Endothelial cell of umbilical vein (primary cell): Measurements from ENCODE around the gene MUC2. TPM values are rescaled to one million over a fixed set of nuclear protein-coding genes. Genes with fewer than 3 reads are reported as not detected.

ENCODE experiments used
- BruUV-seq: library from RNA; stranded (reverse); fragments of 400-500 nt; replicated peaks from 2 replicates; lab custom pipeline; 2021; lab: Mats Ljungman, UMichigan
- CTCF ChIA-PET: fragments of 300-600, 350-600 bp; sonication (Branson Sonifier 250); formaldehyde crosslinking; loops from one replicate; lab custom pipeline; 2021; ENCODE audit warnings: antibody characterized with exemption, inconsistent platforms; lab: Charles Lee
- POLR2A ChIA-PET: fragments of 300-600, 350-600 bp; sonication (Branson Sonifier 250); formaldehyde crosslinking; loops from one replicate; lab custom pipeline; 2021; ENCODE audit warnings: antibody characterized with exemption, inconsistent platforms; lab: Charles Lee
- DNase-seq: peaks from one replicate; pipeline ENCODE4 v3.0.0-alpha.2; 2011; ENCODE audit warnings: low read depth, low spot score
- FAIRE-seq: peaks from 2 replicates; lab custom pipeline; 2011; peaks lifted over from hg19 to GRCh38; lab: Jason Lieb, UNC
- H2AFZ ChIP-seq: 2 replicates; pipeline ENCODE4 v1.6.0; 2012; ENCODE audit warnings: low read depth, low read length, control low read depth, inconsistent platforms
- H3K27ac ChIP-seq: 2 replicates; pipeline ENCODE4 v1.5.1; 2011; ENCODE audit warnings: low read depth, mild to moderate bottlenecking, control low read depth, low read length, moderate library complexity; ENCODE audit not compliant: insufficient read depth
- H3K27me3 ChIP-seq, 2 experiments: 2 replicates each; pipeline versions ENCODE4 v1.6.0 to v1.6.1; 2011; ENCODE audit warnings: low read length in 2 of 2, mixed read lengths in 1 of 2; ENCODE audit not compliant: control insufficient read depth in 2 of 2, insufficient read depth in 2 of 2
- H3K36me3 ChIP-seq, 2 experiments: 2 replicates in 1 of 2; 3 replicates in 1 of 2; pipeline ENCODE4 v1.5.1; 2011; ENCODE audit warnings: low read length in 2 of 2, mild to moderate bottlenecking in 1 of 2, moderate library complexity in 1 of 2; ENCODE audit not compliant: control insufficient read depth in 2 of 2, insufficient read depth in 2 of 2; ENCODE audit errors: extremely low read depth in 1 of 2
- H3K4me1 ChIP-seq: 3 replicates; pipeline ENCODE4 v1.5.1; 2011; ENCODE audit warnings: mild to moderate bottlenecking, low read length; ENCODE audit not compliant: control insufficient read depth, insufficient read depth; ENCODE audit errors: extremely low read depth
- H3K4me2 ChIP-seq: 2 replicates; pipeline ENCODE4 v1.6.1; 2011; ENCODE audit warnings: low read length, control low read depth, mixed read lengths; ENCODE audit not compliant: insufficient read depth
- H3K4me3 ChIP-seq, 3 experiments: fragments of 200-600 bp in 1 of 3; sonication (generic), shearing (Covaris generic) in 1 of 3; replicated peaks in 1 of 3; 2 replicates each; pipeline ENCODE4 v1.5.1; 2011 to 2016; ENCODE audit warnings: control low read depth in 3 of 3, low read length in 3 of 3, mild to moderate bottlenecking in 2 of 3, inconsistent platforms in 1 of 3, low read depth in 1 of 3, moderate library complexity in 1 of 3; ENCODE audit not compliant: insufficient read depth in 1 of 3
- H3K79me2 ChIP-seq: 2 replicates; pipeline ENCODE4 v1.6.0; 2012; ENCODE audit warnings: low read length, inconsistent platforms; ENCODE audit not compliant: control insufficient read depth, insufficient read depth
- H3K9ac ChIP-seq: replicated peaks from 2 replicates; pipeline ENCODE3; 2011; ENCODE audit warnings: low read length, control low read depth; ENCODE audit not compliant: insufficient read depth; ENCODE audit errors: extremely low read depth
- H3K9me1 ChIP-seq: replicated peaks from 3 replicates; pipeline ENCODE4 v1.6.0; 2011; ENCODE audit warnings: mild to moderate bottlenecking, low read length; ENCODE audit not compliant: control insufficient read depth, insufficient read depth; ENCODE audit errors: extremely low read depth
- H3K9me3 ChIP-seq: replicated peaks from 2 replicates; pipeline ENCODE4 v1.5.1; 2012; ENCODE audit warnings: low read length, inconsistent platforms; ENCODE audit not compliant: control insufficient read depth, insufficient read depth
- H4K20me1 ChIP-seq: replicated peaks from 2 replicates; pipeline ENCODE3; 2011; ENCODE audit warnings: mild to moderate bottlenecking, low read length; ENCODE audit not compliant: control insufficient read depth, insufficient read depth; ENCODE audit errors: extremely low read depth
- EZH2 ChIP-seq: IDR thresholded peaks from 2 replicates; pipeline ENCODE4 v1.6.1; 2012; ENCODE audit warnings: borderline replicate concordance, low read depth, mild to moderate bottlenecking, moderate library complexity, low read length, inconsistent platforms; ENCODE audit not compliant: severe bottlenecking
- FOS ChIP-seq: IDR thresholded peaks from 2 replicates; pipeline ENCODE4 v1.6.1; 2011; ENCODE audit warnings: mild to moderate bottlenecking, low read length, moderate library complexity, borderline replicate concordance; ENCODE audit not compliant: insufficient read depth
- GATA2 ChIP-seq: IDR thresholded peaks from 2 replicates; pipeline ENCODE4 v1.7.0; 2011; ENCODE audit warnings: low read depth, mild to moderate bottlenecking, moderate library complexity, mixed read lengths, low read length; ENCODE audit not compliant: insufficient read length, insufficient read depth
- JUN ChIP-seq: IDR thresholded peaks from 2 replicates; pipeline ENCODE4 v1.6.1; 2011; ENCODE audit warnings: borderline replicate concordance, low read depth; ENCODE audit not compliant: insufficient read length, insufficient read depth
- MYC ChIP-seq: IDR thresholded peaks from one replicate; pipeline ENCODE4 v1.6.1; 2011; ENCODE audit warnings: mild to moderate bottlenecking, low read depth, low read length
- POLR2A ChIP-seq: IDR thresholded peaks from 2 replicates; pipeline ENCODE4 v1.6.1; 2012; ENCODE audit warnings: low read depth, mild to moderate bottlenecking, control low read depth, low read length
- POLR2AphosphoS5 ChIP-seq: IDR thresholded peaks from 2 replicates; pipeline ENCODE4 v1.6.1; 2012; ENCODE audit warnings: low read depth, mild to moderate bottlenecking, control low read depth, low read length, moderate library complexity; ENCODE audit not compliant: insufficient read depth
- dilution Hi-C: fragments of 300-500 bp; cut with MboI; formaldehyde crosslinking; loops from one replicate; pipeline ENCODE4 v1.15.0; 2019; ENCODE audit warnings: low sequenced_read_pairs; ENCODE audit not compliant: extremely low pct_ligation_motif_present
- intact Hi-C: fragments of 100-400 bp; cut with micrococcal nuclease; formaldehyde crosslinking; loops from one replicate; pipeline ENCODE4 v1.10.0; 2022
- polyA plus RNA-seq, 4 experiments: library from polyadenylated mRNA; depleted of rRNA in 3 of 4; stranded (reverse) in 3 of 4; unstranded in 1 of 4; fragments of >200 nt; gene quantifications; 2 replicates each; pipeline versions ENCODE4 v1.2.1 to v1.2.3, GENCODE V29; 2011 to 2012; ENCODE audit warnings: missing spikeins in 1 of 4
- total RNA-seq: library from RNA; stranded (reverse); gene quantifications from 2 replicates; pipeline ENCODE4 v1.2.3, GENCODE V29; 2021
- TF ChIP-seq, protein P1 (sequence below), 2 donors: IDR thresholded peaks; 1 replicate in 1 of 2; 2 replicates in 1 of 2; pipeline ENCODE4 v1.5.1; 2011; ENCODE audit warnings: low read length in 2 of 2, mild to moderate bottlenecking in 2 of 2, moderate library complexity in 2 of 2, control low read depth in 1 of 2, inconsistent platforms in 1 of 2, low read depth in 1 of 2; ENCODE audit not compliant: insufficient read depth in 1 of 2; ENCODE audit errors: extremely low read depth in 1 of 2
- TF ChIP-seq, protein P2 (sequence below): IDR thresholded peaks from 2 replicates; pipeline ENCODE4 v1.6.1; 2011; ENCODE audit not compliant: insufficient read depth, insufficient read length

MUC2 gene
- total and polyA plus RNA-seq, 2 donors (not counting 3 experiments of a cell fraction or from before 2014, with no cell fraction given) = not detected

DNA sequence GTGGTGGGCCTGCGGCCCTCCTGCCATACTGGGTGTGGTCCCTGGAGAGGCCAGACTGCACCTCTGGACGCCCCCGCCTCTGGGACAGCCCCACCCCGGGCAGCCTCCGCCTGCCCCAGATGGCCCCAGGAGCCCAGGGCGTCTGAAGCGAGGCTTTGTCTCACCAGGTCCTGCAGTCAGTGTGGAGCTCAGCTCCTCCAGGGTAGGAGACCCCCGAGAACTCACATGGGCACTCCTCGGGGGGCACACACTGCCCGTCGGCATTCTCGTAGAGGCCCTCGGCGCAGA is 48.6 kb upstream of the MUC2 start:
- Histone ChIP-seq H2AFZ (no peak overlapping the region), H3K4me1 (no peaks in the 10 kb centered on the region), H3K27ac (no peak overlapping the region), H3K9me1 (no peaks in the 10 kb centered on the region), H3K9ac (no peak overlapping the region), H3K36me3 (no peaks in the 10 kb centered on the region), H3K4me3 (no peak overlapping the region), H3K79me2 (no peaks in the 10 kb centered on the region), H3K4me2 (no peak overlapping the region), H3K27me3 (no peaks in the 10 kb centered on the region), H4K20me1 (no peaks in the 10 kb centered on the region), H3K9me3 (no peaks in the 10 kb centered on the region)
- CTCF ChIA-PET = interaction anchor here (0.8 kb wide), 1 partner anchor 248 kb away, joined by 3 read pairs; no protein-coding TSS in a partner anchor
- POLR2A ChIA-PET = no interaction called here
- FAIRE-seq (no peak), DNase-seq (no peak)
- intact Hi-C loops = no loop called here
- BruUV-seq = no TSS peak
- TF ChIP-seq POLR2A = no peak
- TF ChIP-seq, protein P1, sequence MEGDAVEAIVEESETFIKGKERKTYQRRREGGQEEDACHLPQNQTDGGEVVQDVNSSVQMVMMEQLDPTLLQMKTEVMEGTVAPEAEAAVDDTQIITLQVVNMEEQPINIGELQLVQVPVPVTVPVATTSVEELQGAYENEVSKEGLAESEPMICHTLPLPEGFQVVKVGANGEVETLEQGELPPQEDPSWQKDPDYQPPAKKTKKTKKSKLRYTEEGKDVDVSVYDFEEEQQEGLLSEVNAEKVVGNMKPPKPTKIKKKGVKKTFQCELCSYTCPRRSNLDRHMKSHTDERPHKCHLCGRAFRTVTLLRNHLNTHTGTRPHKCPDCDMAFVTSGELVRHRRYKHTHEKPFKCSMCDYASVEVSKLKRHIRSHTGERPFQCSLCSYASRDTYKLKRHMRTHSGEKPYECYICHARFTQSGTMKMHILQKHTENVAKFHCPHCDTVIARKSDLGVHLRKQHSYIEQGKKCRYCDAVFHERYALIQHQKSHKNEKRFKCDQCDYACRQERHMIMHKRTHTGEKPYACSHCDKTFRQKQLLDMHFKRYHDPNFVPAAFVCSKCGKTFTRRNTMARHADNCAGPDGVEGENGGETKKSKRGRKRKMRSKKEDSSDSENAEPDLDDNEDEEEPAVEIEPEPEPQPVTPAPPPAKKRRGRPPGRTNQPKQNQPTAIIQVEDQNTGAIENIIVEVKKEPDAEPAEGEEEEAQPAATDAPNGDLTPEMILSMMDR (IDR thresholded peaks at IDR 0.05; ENCODE audit: extremely low read depth in 1 of 2, insufficient read depth in 1 of 2, low read depth in 1 of 2, low read length in 2 of 2) = no peak
- TF ChIP-seq MYC = no peak
- TF ChIP-seq FOS = no peak
- TF ChIP-seq, protein P2, sequence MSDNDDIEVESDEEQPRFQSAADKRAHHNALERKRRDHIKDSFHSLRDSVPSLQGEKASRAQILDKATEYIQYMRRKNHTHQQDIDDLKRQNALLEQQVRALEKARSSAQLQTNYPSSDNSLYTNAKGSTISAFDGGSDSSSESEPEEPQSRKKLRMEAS = no peak
- TF ChIP-seq GATA2 = no peak
- no peak for TF ChIP-seq JUN
- no peak for TF ChIP-seq POLR2AphosphoS5
- TF ChIP-seq EZH2 = no peak
- dilution Hi-C loops = no loop called here
